HEK293 (cell line): ENCODE data around the gene FSTL4.

Experiments
- CTCF ChIA-PET: fragments of 350-600 bp; formaldehyde crosslinking; extraction: SDS; loops from one replicate; lab custom pipeline; 2021; ENCODE audit warnings: antibody characterized with exemption; lab: Yijun Ruan, JAX
- POLR2A ChIA-PET: fragments of 300-600 bp; formaldehyde crosslinking; extraction: SDS; loops from one replicate; lab custom pipeline; 2020; ENCODE audit warnings: antibody characterized with exemption, inconsistent platforms; lab: Yijun Ruan, JAX
- H3K27ac ChIP-seq: fragments of 200-500 bp; sonication (Bioruptor generic); 2 replicates; pipeline ENCODE4 v1.5.1; 2014; ENCODE audit warnings: low read depth, low read length, control low read depth, inconsistent platforms; ENCODE audit errors: extremely low read depth
- H3K36me3 ChIP-seq, 2 experiments: fragments of 200-500 bp in 1 of 2; sonication (Bioruptor generic) in 1 of 2; 1 replicate in 1 of 2; 2 replicates in 1 of 2; pipeline ENCODE4 v1.5.1; 2014 to 2017; ENCODE audit warnings: inconsistent platforms in 2 of 2, low read length in 2 of 2; ENCODE audit not compliant: control insufficient read depth in 2 of 2, insufficient read depth in 1 of 2
- H3K4me1 ChIP-seq: fragments of 200-500 bp; sonication (Bioruptor generic); 2 replicates; pipeline ENCODE4 v1.5.1; 2014; ENCODE audit warnings: mild to moderate bottlenecking, low read length, inconsistent platforms; ENCODE audit not compliant: control insufficient read depth, insufficient read depth
- H3K4me3 ChIP-seq: 2 replicates; pipeline ENCODE4 v1.5.1; 2011; ENCODE audit warnings: low read depth, mild to moderate bottlenecking, control low read depth, low read length, moderate library complexity
- H3K9me3 ChIP-seq: fragments of 200-500 bp; sonication (Bioruptor generic); 2 replicates; pipeline ENCODE4 v1.5.1; 2014; ENCODE audit warnings: low read depth, low read length, inconsistent platforms; ENCODE audit not compliant: control insufficient read depth, insufficient read depth
- EGR2 ChIP-seq: fragments of 450-650 bp; formaldehyde crosslinking; IDR thresholded peaks from 2 replicates; pipeline ENCODE4 v1.5.1; 2016; ENCODE audit warnings: low read depth, missing biosample characterization, missing genetic modification characterization
- KLF9 ChIP-seq: fragments of 450-650 bp; formaldehyde crosslinking; IDR thresholded peaks from 2 replicates; pipeline ENCODE4 v1.5.1; 2016; ENCODE audit warnings: missing biosample characterization, missing genetic modification characterization, low read depth
- REPIN1 ChIP-seq: fragments of 450-650 bp; formaldehyde crosslinking; IDR thresholded peaks from 2 replicates; pipeline ENCODE4 v1.5.1; 2017; ENCODE audit warnings: missing biosample characterization, missing genetic modification characterization, low read depth
- ZFHX2 ChIP-seq: fragments of 450-650 bp; formaldehyde crosslinking; conservative IDR thresholded peaks from 2 replicates; pipeline ENCODE4 v1.5.1; 2016; ENCODE audit warnings: missing biosample characterization, missing genetic modification characterization
- ZFP37 ChIP-seq: fragments of 450-650 bp; formaldehyde crosslinking; IDR thresholded peaks from 2 replicates; pipeline ENCODE4 v1.5.1; 2016; ENCODE audit warnings: missing biosample characterization, missing genetic modification characterization
- ZNF132 ChIP-seq: fragments of 450-650 bp; formaldehyde crosslinking; IDR thresholded peaks from 2 replicates; pipeline ENCODE4 v1.5.1; 2017; ENCODE audit warnings: missing biosample characterization, missing genetic modification characterization, borderline replicate concordance
- ZNF133 ChIP-seq: fragments of 450-650 bp; formaldehyde crosslinking; IDR thresholded peaks from 2 replicates; pipeline ENCODE4 v1.5.1; 2016; ENCODE audit warnings: missing biosample characterization, missing genetic modification characterization
- ZNF266 ChIP-seq: fragments of 450-650 bp; formaldehyde crosslinking; IDR thresholded peaks from 2 replicates; pipeline ENCODE4 v1.5.1; 2016; ENCODE audit warnings: missing biosample characterization, missing genetic modification characterization, low read depth
- ZNF302 ChIP-seq: fragments of 450-650 bp; formaldehyde crosslinking; IDR thresholded peaks from 2 replicates; pipeline ENCODE4 v1.5.1; 2016; ENCODE audit warnings: missing biosample characterization, missing genetic modification characterization, low read depth
- ZNF37A ChIP-seq: fragments of 450-650 bp; IDR thresholded peaks from 2 replicates; pipeline ENCODE4 v1.5.1; 2018; ENCODE audit warnings: missing biosample characterization, missing genetic modification characterization
- ZNF596 ChIP-seq: fragments of 450-650 bp; IDR thresholded peaks from 2 replicates; pipeline ENCODE4 v1.5.0; 2018; ENCODE audit warnings: missing biosample characterization, mild to moderate bottlenecking, missing genetic modification characterization, moderate library complexity
- ZNF610 ChIP-seq: fragments of 450-650 bp; formaldehyde crosslinking; IDR thresholded peaks from 2 replicates; pipeline ENCODE4 v1.5.1; 2016; ENCODE audit warnings: missing biosample characterization, missing genetic modification characterization, borderline replicate concordance
- ZNF654 ChIP-seq: fragments of 450-650 bp; formaldehyde crosslinking; IDR thresholded peaks from 2 replicates; pipeline ENCODE4 v1.5.1; 2016; ENCODE audit warnings: low read depth, missing biosample characterization, missing genetic modification characterization
- ZNF658 ChIP-seq: fragments of 450-650 bp; formaldehyde crosslinking; IDR thresholded peaks from 2 replicates; pipeline ENCODE4; 2016; ENCODE audit warnings: missing biosample characterization, missing genetic modification characterization
- ZNF792 ChIP-seq: fragments of 450-650 bp; formaldehyde crosslinking; IDR thresholded peaks from 2 replicates; pipeline ENCODE4 v1.5.1; 2016; ENCODE audit warnings: missing biosample characterization, missing genetic modification characterization
- TF ChIP-seq, protein P1 (sequence below): fragments of 450-650 bp; formaldehyde crosslinking; IDR thresholded peaks from 2 replicates; pipeline ENCODE4 v1.5.1; 2017; ENCODE audit warnings: missing biosample characterization, mild to moderate bottlenecking, missing genetic modification characterization, moderate library complexity
- TF ChIP-seq, protein P2 (sequence below): fragments of 450-650 bp; formaldehyde crosslinking; IDR thresholded peaks from 2 replicates; pipeline ENCODE4 v1.5.1; 2016; ENCODE audit warnings: missing biosample characterization, missing genetic modification characterization
- TF ChIP-seq, protein P3 (sequence below): fragments of 450-650 bp; formaldehyde crosslinking; IDR thresholded peaks from 2 replicates; pipeline ENCODE4 v1.5.1; 2016; ENCODE audit warnings: missing biosample characterization, missing genetic modification characterization, borderline replicate concordance
- TF ChIP-seq, protein P4 (sequence below): fragments of 450-650 bp; formaldehyde crosslinking; IDR thresholded peaks from 2 replicates; pipeline ENCODE4 v1.5.1; 2016; ENCODE audit warnings: missing biosample characterization, missing genetic modification characterization

The FSTL4 gene

DNA sequence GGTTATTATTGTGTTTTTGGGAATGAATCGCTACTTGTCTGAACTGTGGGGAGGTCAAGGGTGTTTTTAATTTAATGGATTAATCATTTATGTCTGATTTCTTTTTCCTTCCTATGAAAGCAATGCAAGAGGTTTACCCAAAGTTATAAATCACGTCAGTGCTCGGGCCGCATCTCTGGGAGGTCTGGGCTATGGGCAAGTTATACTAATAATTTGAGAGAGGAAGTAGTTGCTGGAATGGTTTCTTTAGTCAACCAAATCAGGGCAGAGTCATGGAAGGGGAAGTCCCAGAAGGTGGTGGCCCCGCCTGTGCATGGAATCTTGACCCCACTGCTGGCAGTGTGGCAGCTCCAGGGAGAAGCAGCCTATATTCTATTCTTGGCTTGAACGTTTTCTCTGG is 380.3 kb downstream of the FSTL4 start (continued):
- TF ChIP-seq, protein P1, sequence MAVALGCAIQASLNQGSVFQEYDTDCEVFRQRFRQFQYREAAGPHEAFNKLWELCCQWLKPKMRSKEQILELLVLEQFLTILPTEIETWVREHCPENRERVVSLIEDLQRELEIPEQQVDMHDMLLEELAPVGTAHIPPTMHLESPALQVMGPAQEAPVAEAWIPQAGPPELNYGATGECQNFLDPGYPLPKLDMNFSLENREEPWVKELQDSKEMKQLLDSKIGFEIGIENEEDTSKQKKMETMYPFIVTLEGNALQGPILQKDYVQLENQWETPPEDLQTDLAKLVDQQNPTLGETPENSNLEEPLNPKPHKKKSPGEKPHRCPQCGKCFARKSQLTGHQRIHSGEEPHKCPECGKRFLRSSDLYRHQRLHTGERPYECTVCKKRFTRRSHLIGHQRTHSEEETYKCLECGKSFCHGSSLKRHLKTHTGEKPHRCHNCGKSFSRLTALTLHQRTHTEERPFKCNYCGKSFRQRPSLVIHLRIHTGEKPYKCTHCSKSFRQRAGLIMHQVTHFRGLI (tag by site-specific recombination), result no peak
- no peak for TF ChIP-seq KLF9 (tag by site-specific recombination)

DNA sequence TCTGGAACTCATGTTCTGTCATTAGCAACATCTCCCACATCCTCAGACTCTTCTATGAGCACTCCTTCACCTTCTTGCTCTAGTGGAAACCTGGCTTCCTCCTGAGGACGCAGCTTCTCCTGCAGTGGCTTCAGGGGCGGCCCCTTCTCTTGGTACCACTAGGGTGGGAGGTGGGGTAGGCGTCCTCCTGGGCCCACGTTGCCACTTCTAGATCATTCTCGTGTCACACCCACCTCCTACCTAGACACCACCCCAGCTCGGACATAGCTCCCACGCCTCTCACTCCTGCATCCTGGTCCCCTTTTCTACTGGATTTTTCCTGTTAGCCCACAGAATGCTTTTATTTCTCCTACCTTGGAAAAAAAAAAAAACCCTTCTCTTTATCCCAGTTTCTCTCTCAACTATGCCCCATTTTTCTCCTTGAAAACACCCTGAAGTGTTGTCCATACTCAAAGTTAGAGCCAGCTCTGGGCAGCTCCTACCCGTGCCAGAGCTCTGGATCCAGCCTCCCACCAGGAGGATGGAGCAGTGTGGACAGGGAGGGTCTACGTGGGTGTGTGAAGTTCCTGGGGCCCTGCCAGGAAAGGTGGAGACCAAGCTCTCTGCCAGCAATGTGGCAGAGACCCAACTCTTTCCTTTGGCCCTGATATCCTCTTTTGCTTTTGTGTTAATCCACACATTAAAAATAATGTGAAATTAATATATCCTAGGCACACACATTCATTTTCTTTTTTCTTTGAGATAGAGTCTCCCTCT is 381.3 kb downstream of the FSTL4 start:
- H3K27ac ChIP-seq, result no peak overlapping the region
- no peaks in the 10 kb centered on the region for H3K9me3 ChIP-seq
- peaks cover 7% of the 10 kb centered on the region for H3K4me1 ChIP-seq
- POLR2A ChIA-PET, result no interaction called here
- no peak overlapping the region for H3K4me3 ChIP-seq
- CTCF ChIA-PET, result no interaction called here
- no peaks in the 10 kb centered on the region for H3K36me3 ChIP-seq
- peak; percentile 83 for TF ChIP-seq ZFHX2 (tag by site-specific recombination)
- TF ChIP-seq, protein P2, sequence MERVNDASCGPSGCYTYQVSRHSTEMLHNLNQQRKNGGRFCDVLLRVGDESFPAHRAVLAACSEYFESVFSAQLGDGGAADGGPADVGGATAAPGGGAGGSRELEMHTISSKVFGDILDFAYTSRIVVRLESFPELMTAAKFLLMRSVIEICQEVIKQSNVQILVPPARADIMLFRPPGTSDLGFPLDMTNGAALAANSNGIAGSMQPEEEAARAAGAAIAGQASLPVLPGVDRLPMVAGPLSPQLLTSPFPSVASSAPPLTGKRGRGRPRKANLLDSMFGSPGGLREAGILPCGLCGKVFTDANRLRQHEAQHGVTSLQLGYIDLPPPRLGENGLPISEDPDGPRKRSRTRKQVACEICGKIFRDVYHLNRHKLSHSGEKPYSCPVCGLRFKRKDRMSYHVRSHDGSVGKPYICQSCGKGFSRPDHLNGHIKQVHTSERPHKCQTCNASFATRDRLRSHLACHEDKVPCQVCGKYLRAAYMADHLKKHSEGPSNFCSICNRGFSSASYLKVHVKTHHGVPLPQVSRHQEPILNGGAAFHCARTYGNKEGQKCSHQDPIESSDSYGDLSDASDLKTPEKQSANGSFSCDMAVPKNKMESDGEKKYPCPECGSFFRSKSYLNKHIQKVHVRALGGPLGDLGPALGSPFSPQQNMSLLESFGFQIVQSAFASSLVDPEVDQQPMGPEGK (tag by site-specific recombination), result no peak
- TF ChIP-seq EGR2 (tag by site-specific recombination), result peak; percentile 71

DNA sequence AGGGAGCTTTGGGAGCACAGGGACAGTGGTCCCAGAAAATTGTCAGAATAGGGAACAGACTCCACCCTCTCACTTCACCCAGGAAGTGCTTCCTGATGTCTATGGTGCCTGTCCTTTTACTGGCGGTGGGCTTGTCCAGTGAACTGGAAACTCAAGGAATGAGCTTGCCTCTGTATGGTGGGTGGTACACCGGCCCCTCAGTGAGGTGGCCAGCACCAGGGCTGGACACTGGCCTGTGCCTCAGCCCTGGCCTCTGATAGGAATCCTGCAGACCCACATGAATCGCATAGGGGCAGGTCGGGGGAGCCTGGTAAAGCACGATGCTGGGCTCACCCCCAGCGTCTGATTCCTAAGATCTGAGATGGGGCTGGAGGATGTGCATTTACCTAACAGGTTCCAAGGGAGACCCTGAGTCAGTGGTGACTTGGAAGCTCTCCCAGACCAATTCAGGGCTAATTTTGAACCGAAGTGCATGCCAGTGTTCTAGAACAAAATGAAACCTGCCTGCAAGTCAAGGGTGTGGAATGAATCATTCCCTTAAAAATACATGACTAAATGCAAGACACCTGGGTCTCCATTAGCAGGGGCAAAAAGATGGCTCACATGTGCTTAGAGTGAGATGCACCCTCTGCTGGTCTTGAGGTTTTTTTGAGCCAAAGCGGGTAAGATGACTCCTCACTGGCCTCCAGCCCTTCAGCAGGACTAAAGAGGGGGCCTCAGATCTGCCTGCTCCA is 382.2 kb downstream of the FSTL4 start:
- Histone ChIP-seq H3K27ac (no peak overlapping the region), H3K4me3 (no peak overlapping the region), H3K9me3 (no peaks in the 10 kb centered on the region), H3K4me1 (peaks cover 12% of the 10 kb centered on the region), H3K36me3 (no peaks in the 10 kb centered on the region)
- POLR2A ChIA-PET, result no interaction called here
- CTCF ChIA-PET, result no interaction called here
- TF ChIP-seq ZNF658 (tag by site-specific recombination) (no peak), ZNF37A (tag by site-specific recombination) (no peak), ZNF596 (tag by site-specific recombination) (no peak), ZNF654 (tag by site-specific recombination) (no peak), REPIN1 (tag by site-specific recombination) (no peak), ZFP37 (tag by site-specific recombination) (no peak), ZNF792 (tag by site-specific recombination) (no peak), ZNF266 (tag by site-specific recombination) (no peak), ZNF302 (tag by site-specific recombination) (no peak), ZNF133 (tag by site-specific recombination) (no peak), ZNF610 (tag by site-specific recombination) (no peak), ZNF132 (tag by site-specific recombination) (no peak)
- TF ChIP-seq, protein P3, sequence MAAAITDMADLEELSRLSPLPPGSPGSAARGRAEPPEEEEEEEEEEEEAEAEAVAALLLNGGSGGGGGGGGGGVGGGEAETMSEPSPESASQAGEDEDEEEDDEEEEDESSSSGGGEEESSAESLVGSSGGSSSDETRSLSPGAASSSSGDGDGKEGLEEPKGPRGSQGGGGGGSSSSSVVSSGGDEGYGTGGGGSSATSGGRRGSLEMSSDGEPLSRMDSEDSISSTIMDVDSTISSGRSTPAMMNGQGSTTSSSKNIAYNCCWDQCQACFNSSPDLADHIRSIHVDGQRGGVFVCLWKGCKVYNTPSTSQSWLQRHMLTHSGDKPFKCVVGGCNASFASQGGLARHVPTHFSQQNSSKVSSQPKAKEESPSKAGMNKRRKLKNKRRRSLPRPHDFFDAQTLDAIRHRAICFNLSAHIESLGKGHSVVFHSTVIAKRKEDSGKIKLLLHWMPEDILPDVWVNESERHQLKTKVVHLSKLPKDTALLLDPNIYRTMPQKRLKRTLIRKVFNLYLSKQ, result no peak
- TF ChIP-seq, protein P1 (tag by site-specific recombination), result no peak
- TF ChIP-seq, protein P4, sequence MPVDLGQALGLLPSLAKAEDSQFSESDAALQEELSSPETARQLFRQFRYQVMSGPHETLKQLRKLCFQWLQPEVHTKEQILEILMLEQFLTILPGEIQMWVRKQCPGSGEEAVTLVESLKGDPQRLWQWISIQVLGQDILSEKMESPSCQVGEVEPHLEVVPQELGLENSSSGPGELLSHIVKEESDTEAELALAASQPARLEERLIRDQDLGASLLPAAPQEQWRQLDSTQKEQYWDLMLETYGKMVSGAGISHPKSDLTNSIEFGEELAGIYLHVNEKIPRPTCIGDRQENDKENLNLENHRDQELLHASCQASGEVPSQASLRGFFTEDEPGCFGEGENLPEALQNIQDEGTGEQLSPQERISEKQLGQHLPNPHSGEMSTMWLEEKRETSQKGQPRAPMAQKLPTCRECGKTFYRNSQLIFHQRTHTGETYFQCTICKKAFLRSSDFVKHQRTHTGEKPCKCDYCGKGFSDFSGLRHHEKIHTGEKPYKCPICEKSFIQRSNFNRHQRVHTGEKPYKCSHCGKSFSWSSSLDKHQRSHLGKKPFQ, result no peak
- TF ChIP-seq, all 188 proteins: peak for 0
